ENCODE data around the gene RELCH. TPM values are rescaled to one million over a fixed set of nuclear protein-coding genes. Genes with fewer than 3 reads are reported as not detected.
A peak's percentile ranks its signal among the peaks of the same experiment; 100 is the strongest.

The RELCH gene
- total RNA-seq, 2 donors from 2014 or later = 36.0 to 48.9 TPM

DNA sequence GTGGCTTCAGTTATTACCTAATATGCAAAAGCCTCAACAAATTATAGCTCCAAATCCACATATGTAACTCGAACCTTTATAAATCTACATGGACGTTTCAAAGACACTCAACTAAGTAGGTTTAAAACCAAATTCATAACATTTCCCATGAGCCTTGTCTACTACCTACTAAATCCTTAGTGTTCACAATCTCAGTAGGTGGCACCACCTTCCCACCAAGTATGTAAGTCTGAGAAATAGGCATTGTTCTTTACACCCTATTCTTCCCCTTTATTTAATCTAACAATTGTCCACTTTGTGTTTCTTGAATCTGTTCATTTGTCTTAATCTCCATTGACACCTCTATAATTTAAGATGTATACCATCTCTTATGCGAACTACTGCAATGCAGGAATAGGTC is 4.8 kb upstream of the RELCH start:
- H3K4me3 ChIP-seq = no peak overlapping the region
- no peak overlapping the region for H3K27ac ChIP-seq
- no peaks in the 10 kb centered on the region for H3K27me3 ChIP-seq (replicated peaks; ENCODE audit: insufficient read depth)
- no peaks in the 10 kb centered on the region for H3K9me3 ChIP-seq
- H3K36me3 ChIP-seq = no peaks in the 10 kb centered on the region
- DNase-seq (ENCODE audit: low spot score) (no peak), ATAC-seq (ENCODE audit: insufficient number of reproducible peaks, low FRiP score, low read depth) (no peak)
- peaks cover 0 to 20% of the 10 kb centered on the region in 2 donors for H3K4me1 ChIP-seq (ENCODE audit: control insufficient read depth in 1 of 2, low read depth in 2 of 2)
- TF ChIP-seq, protein P1, sequence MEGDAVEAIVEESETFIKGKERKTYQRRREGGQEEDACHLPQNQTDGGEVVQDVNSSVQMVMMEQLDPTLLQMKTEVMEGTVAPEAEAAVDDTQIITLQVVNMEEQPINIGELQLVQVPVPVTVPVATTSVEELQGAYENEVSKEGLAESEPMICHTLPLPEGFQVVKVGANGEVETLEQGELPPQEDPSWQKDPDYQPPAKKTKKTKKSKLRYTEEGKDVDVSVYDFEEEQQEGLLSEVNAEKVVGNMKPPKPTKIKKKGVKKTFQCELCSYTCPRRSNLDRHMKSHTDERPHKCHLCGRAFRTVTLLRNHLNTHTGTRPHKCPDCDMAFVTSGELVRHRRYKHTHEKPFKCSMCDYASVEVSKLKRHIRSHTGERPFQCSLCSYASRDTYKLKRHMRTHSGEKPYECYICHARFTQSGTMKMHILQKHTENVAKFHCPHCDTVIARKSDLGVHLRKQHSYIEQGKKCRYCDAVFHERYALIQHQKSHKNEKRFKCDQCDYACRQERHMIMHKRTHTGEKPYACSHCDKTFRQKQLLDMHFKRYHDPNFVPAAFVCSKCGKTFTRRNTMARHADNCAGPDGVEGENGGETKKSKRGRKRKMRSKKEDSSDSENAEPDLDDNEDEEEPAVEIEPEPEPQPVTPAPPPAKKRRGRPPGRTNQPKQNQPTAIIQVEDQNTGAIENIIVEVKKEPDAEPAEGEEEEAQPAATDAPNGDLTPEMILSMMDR (IDR thresholded peaks at IDR 0.05) = no peak

DNA sequence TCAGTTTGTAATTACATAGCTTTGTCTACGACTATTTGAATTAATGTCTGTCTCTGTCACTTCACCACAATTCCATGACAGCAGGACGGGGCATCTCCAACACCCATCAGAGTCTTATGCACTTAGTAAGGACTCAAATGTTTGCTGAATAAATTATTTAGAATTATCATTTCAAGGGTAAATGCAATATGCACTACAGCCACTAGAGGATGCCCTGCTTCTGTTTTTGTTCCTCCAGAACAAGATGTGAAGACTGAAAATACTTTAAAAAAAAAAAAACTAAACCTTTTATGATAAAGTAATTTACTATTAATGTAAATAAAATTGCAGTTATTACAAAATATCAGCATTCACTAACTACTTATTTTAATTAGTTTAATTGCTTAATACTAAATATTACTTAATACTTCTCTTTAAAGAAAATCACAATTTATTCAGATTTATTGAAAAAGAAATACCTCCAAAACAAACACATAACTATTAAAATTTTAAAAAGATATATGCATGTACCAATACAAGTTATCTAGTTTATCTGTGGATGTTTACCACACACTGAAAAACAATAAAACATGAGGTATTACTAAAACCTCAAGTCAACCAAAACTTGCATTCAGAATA is 3.4 kb upstream of the RELCH start:
- DNase-seq (ENCODE audit: low spot score) = no peak
- ATAC-seq (ENCODE audit: insufficient number of reproducible peaks, low FRiP score, low read depth) = no peak

DNA sequence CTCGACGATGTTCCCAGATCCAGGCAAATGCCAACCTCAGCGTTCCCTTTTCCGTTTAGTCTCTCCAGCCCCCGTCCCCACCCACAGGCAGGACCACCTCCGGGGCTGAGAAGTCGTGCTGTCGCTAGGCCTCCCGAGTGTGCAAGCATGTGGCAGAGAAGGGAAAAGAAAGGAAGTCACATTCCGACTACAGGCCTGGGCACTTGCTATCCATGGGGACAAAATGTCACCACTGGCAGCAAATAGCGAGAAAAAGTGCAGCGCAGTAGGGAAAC is 619 bp upstream of the RELCH start:
- Histone ChIP-seq H3K36me3 (no peaks in the 10 kb centered on the region), H3K4me3 (peak overlapping the region; percentile 94), H3K27me3 (replicated peaks; ENCODE audit: insufficient read depth) (no peaks in the 10 kb centered on the region), H3K4me1 (ENCODE audit: control insufficient read depth in 1 of 2, low read depth in 2 of 2) (peaks cover 13 to 49% of the 10 kb centered on the region in 2 donors), H3K27ac (peak overlapping the region; percentile 57 to 77), H3K9me3 (no peaks in the 10 kb centered on the region)
- DNase-seq (ENCODE audit: low spot score) (no peak), ATAC-seq (ENCODE audit: insufficient number of reproducible peaks, low FRiP score, low read depth) (peak; percentile 11)
- TF ChIP-seq, protein P1 (IDR thresholded peaks at IDR 0.05) = no peak

More for the DNA sequence above, 3.4 kb upstream of the RELCH start:
- H3K4me1 ChIP-seq (ENCODE audit: control insufficient read depth in 1 of 2, low read depth in 2 of 2) = peaks cover 3 to 30% of the 10 kb centered on the region in 2 donors
- no peaks in the 10 kb centered on the region for H3K36me3 ChIP-seq
- H3K9me3 ChIP-seq = no peaks in the 10 kb centered on the region
- TF ChIP-seq, protein P1 (IDR thresholded peaks at IDR 0.05) = peak; percentile 97
- H3K27ac ChIP-seq = no peak overlapping the region
- H3K27me3 ChIP-seq (replicated peaks; ENCODE audit: insufficient read depth) = no peaks in the 10 kb centered on the region
- no peak overlapping the region for H3K4me3 ChIP-seq

DNA sequence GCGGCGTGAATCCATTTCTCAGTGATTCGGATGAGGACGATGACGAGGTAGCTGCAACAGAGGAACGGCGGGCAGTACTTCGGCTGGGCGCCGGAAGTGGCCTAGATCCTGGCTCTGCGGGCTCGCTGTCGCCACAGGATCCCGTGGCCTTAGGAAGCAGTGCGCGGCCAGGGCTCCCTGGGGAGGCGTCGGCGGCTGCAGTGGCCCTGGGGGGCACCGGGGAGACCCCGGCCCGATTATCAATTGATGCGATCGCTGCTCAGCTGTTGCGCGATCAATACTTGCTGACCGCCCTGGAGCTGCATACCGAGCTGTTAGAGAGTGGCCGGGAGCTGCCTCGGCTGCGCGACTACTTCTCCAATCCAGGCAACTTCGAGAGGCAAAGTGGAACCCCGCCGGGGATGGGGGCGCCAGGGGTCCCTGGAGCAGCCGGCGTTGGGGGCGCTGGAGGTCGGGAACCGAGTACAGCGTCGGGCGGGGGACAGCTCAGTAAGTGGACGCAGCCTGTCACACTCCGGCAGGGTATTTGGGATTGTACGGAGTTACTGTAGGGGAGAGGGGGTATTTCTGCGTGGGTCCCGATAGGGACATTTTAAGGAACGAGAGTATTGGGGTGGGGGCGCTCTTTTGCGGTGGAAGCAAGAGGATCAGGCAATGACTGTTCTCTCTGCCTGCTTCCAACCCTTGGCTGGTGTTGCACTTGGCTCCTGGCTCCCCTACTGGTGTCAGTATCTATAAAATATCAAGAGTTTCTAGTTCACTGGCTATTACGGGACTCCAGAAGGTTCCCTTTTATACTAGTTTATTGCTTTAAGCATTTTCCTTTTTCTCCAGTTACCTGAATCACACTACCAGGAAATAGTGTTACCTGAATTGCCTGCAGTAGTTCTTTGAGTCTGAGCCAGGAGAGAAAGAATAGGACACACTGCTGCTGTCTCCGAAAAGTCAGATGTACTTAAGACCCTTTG is 772 bp downstream of the RELCH start:
- peak overlapping the region; percentile 79 to 84 for H3K27ac ChIP-seq
- TF ChIP-seq, protein P1 (IDR thresholded peaks at IDR 0.05) = peak; percentile 7
- H3K4me1 ChIP-seq (ENCODE audit: control insufficient read depth in 1 of 2, low read depth in 2 of 2) = peaks cover 16 to 51% of the 10 kb centered on the region in 2 donors
- no peak for ATAC-seq (ENCODE audit: insufficient number of reproducible peaks, low FRiP score, low read depth)
- no peaks in the 10 kb centered on the region for H3K9me3 ChIP-seq
- H3K4me3 ChIP-seq = peak overlapping the region; percentile 94
- DNase-seq (ENCODE audit: low spot score) = no peak
- no peaks in the 10 kb centered on the region for H3K36me3 ChIP-seq
- H3K27me3 ChIP-seq (replicated peaks; ENCODE audit: insufficient read depth) = no peaks in the 10 kb centered on the region

DNA sequence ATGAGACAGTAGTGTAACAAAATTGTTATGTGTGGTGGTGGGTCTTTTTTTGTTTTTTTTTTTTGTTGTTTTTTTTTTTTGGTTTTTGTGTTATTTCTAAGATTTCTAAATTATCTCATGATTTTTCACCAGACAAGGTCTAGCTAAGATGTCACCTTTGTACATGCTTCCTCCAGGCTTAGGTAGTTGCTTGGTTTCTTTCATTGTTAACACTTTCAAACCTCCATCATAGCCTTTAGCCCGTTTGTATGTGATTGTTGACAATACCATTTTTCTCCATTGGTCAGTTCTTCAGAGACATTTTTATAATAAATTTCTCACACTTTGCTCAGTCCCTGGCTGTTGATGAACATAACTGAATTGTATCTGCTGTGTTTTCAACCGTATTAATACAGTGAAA is 2.2 kb downstream of the RELCH start:
- Histone ChIP-seq H3K9me3 (no peaks in the 10 kb centered on the region), H3K27me3 (replicated peaks; ENCODE audit: insufficient read depth) (no peaks in the 10 kb centered on the region), H3K4me3 (peak overlapping the region; percentile 94), H3K36me3 (no peaks in the 10 kb centered on the region), H3K4me1 (ENCODE audit: control insufficient read depth in 1 of 2, low read depth in 2 of 2) (peaks cover 17 to 57% of the 10 kb centered on the region in 2 donors), H3K27ac (no peak overlapping the region)
- DNase-seq (ENCODE audit: low spot score) = no peak
- TF ChIP-seq, protein P1 (IDR thresholded peaks at IDR 0.05) = no peak
- ATAC-seq (ENCODE audit: insufficient number of reproducible peaks, low FRiP score, low read depth) = no peak
